HG03342 (cell line): Measurements from ENCODE around the gene DHX58.

Source experiments
- ATAC-seq: cut with Tn5 transposase; IDR thresholded peaks from one replicate; pipeline ENCODE4 v1.9.1; 2021; ENCODE audit warnings: mild to moderate bottlenecking, moderate library complexity; ENCODE audit not compliant: unreplicated experiment

The DHX58 gene

DNA sequence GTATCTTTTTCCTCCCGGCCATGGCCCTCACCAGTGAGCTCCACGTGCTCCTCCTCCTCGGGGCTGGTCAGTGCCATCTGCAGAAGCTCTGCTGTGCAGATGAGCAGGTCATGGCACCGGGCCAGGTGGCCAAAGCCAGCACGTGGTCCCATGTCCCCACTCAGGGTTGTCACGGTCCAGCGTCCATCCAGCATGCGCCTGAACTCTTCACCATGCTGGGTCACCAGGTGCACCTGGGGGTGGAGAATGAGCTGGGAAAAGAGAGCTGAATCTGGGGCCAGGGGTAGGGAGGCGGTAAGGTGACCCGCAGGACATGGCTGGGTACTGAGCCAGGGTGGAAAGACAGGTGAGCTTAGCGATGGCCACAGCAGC, 1.3 kb downstream of the DHX58 start:
- ATAC-seq, result no peak

- ATAC-seq, result no peak
These were observed 1.9 kb downstream of the DHX58 start for GRCh38 chr17:42110301-42111264.

- no peak for ATAC-seq
These were observed 3.4 kb downstream of the DHX58 start for GRCh38 chr17:42109086-42109485.

- ATAC-seq, result peak; percentile 61
These were observed 4.6 kb downstream of the DHX58 start for GRCh38 chr17:42107597-42108576.

GRCh38 chr17:42107124-42107523, 5.4 kb downstream of the DHX58 start:
- ATAC-seq, result no peak

DNA sequence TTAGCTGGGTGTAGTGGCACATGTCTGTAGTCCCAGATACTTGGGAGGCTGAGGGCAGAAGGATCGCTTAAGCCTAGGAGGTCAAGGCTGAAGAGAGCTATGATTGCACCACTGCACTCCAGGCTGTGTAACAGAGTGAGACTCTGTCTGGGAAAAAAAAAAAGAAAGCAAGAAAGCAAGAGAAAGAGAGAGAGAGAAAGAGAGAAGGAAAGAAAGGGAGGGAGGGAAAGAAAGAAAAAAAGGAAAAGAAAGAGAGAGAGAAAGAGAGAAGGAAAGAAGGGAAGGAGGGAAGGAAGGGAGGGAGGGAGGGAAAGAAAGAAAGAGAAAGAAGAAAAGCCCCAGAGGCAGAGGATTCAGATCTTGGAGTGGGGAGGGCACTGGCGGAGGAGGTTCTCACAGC, 6.5 kb downstream of the DHX58 start:
- ATAC-seq, result no peak

DNA sequence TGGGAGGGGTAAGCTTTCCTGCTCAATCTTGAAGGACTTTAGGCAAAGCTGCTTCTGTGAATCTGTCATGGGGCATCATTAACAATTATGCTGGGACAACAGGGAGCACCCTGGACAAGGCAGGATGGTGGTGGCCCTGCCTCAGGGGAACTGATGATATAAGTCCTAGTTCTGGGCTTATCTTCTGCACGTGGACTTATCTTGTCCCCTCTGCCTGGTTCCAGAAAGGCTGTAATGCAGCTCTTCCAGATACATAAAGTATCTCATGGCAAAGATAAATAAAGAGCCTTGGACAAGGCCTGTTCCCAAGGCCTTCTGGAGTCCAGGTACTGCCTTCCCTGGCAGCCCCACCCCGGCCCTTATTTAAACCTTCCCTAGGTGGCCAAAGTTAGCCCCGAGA, 8.2 kb downstream of the DHX58 start:
- ATAC-seq, result no peak

- no peak for ATAC-seq
These were observed 9.1 kb downstream of the DHX58 start for GRCh38 chr17:42103221-42103954.

DNA sequence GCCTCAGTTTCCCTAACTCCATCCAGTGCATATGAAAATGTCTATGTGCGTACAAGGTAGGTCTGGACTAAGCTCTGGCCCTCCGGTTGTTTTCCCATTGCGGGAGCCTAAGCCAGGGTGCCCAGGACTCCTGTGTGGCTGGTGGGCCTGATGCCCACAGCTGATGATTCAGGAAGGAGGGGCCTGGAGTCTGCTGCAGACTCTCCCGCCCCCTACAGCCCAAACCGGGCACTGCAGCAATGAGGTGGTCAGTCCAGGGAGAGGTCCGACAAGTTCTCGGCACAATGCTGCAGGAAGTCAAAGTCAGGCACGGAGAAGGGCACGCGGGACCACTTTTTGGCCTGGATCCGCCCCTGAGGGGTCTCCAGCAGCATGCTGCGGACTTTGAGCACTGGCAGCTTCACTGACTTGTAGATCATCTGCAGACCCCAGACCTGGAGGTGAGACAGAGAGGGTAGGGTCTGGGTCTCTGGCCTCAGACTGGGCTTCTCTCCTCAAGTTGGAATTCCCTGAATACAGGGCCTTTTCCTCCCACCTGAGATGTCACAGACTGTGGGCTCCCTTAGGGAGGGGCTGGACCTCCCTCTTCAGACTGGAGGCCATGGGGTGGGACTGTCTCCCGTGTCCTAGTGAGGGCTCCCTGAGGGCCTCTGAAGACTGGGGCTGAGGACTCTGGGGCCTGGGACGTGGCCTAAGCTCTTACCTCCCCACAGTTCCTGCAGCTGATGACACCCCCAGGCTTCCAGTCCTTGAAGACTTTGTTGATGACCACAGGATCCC, 10.8 kb downstream of the DHX58 start:
- no peak for ATAC-seq

GRCh38 chr17:42098730-42099399, 13.6 kb downstream of the DHX58 start:
- no peak for ATAC-seq

GRCh38 chr17:42097691-42098631, 14.6 kb downstream of the DHX58 start, which contains the start of gene ZNF385C:
Gene ZNF385C (minus strand): TSS chr17:42098473. CDS start chr17:42063056, 35,417 bp downstream.
- ATAC-seq, result no peak

DNA sequence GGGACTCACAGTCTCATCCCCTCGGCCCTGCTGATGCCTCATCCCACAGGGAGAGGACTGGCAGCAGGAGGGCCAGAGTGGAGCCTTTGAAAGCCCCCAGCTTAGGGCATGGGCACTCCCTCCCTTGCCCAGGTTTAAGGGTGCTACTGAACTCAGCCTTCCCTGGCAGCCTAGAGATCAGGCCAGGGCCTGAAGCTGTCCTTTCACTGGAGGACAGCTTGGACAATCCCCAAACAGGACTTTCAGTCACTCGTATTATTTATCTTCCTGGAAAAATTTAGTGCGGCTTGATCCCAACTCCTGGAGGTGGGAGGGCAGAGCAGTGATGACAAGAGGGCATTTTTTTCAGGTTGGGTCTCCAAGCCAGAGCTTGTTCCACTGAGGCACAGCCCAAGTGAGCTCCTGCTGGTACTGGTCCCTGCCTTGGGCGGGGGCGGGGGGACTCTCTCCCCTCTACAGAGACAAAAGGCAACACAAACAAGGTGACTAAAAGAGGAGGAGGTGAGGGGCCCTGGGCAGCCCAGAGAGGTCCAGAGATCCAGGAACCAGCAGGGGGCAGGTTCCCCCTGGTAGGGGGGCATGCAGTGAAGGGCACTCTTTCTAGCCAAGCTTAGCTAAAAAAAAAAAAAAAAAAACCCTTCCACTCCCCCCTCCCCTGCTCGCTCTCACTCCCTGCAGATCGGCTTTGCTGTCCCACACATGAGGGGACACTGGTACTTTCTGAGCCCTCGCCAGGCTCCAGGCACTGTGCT, 16.0 kb downstream of the DHX58 start:
- ATAC-seq, result no peak

DNA sequence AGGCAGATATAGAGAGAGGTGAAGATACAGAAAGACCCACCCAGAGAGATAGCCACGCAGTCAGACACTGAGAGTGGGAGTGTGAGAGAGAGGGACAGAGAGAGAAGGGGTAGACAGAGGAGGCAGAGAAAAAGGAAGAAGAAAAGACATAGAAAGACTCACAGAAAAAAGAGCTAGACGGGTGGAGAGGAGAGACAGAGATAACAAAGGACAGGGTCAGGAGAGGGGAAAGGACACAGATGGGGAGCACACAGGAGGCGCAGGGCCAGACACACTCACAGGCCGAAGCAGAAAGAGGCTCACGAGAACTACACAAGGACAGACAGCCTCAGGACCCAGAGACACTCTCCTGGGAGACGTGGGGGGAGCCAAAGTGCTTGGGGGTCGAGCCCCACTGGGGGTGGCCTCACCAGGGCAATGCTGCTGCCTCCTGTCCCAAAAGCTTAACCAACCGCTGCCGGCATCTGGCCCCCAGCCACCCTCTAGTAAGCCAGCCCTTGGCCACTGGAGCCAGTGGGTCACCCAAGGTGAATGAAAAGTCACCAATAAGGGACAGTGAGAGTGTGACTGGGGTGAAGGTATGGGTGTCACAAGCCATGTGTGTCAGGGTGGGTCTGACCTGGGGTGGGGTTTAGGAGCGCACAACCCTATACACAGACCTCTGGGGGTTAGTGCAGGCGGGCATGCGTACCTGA, 18.0 kb downstream of the DHX58 start:
- no peak for ATAC-seq

GRCh38 chr17:42092939-42093338, 19.6 kb downstream of the DHX58 start:
- ATAC-seq, result no peak

DNA sequence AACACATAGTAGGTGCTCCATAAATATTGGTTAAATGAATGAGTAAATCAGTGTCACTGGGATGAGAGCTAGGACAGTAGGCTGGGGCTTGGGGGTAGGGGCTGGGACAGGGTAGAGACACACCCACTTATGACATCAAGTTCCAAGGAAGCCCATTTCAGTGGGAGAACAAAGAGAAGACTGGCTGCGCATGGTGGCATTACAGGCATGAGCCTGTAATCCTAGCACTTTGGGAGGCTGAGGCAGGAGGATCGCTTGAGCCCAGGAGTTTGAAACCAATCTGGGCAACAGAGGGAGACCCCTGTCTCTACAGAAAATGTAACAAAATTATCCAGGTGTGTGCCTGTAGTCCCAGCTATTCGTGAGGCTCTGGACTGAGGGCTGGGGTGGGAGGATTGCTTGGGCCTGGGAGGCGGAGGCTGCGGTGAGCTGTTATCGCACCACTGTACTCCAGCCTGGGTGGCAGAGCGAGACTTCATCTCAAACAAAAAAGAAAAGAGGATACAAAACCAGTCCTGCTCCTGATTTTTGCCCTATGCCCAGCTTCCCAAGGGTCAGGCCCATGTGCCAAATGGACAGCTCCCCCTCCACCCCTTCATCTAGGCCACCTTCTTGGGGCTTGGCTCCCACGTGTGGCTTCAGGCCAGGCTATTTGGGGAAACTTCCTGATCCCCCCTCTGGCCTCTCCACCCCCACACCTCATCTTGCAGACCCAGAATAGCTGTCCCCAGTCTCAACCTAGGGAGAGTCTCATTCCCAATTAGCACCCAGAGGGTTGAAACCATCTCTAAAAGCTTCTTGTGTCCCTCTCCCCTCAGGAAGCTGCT, 21.3 kb downstream of the DHX58 start:
- ATAC-seq, result no peak

DNA sequence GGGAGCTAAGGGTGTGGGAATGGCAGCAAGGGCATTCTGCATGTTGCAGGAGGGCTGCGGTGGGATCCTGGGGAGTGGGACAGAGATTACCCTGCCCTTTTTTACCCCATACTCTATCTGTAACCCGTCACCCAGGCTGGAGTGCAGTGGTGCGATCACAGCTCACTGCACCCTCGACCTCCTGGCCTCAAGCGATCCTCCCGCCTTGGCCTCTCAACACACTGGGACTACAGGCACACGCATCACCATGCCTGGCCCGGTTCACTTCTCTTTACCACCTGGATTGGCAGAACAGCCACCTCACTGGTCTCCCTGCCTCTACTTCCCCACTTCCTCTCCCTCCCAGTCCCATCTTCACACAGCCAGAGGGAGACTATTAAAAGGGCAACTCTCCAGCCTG, 23.8 kb downstream of the DHX58 start:
- ATAC-seq, result no peak
